Measurements from ENCODE around the gene PKD1L1.
"Not testable (repeated sequence)": the region's sequence is repeated elsewhere in the genome, so short reads cannot be mapped to it uniquely, and the experiment has no call there.

Gene PKD1L1

DNA sequence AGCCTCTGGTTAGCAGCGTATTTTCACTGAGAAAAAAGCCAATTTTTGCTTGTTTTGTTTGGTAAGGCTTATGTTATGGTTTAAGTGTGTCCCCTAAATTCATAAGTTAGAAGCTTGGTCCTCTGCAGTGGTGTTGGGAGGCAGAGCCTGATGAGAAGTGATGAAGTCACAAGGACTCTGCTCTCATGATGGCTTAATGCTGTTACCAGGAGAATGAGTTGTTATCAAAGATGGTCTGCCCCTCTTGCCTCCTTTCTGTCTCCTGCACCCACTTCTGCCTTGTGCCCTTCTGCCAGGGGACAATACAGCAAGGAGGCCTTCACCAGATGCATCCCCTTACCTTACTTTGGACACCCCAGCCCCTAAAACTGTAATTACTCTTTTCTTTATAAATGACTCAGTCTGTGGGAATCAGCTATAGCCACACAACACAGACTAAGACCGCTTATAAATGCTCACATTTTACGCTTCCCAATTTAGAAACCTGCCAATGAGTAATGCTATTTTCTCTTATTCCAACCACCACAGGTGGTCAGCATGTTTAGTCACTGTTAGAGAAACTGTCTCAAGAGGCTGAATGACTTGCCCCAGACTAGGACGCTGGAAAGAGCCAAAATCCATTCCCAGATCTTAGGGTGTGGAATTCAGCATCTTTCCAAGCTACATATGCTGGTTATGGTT lies 6.1 kb upstream of the PKD1L1 start:
- no peak for DNase-seq

DNA sequence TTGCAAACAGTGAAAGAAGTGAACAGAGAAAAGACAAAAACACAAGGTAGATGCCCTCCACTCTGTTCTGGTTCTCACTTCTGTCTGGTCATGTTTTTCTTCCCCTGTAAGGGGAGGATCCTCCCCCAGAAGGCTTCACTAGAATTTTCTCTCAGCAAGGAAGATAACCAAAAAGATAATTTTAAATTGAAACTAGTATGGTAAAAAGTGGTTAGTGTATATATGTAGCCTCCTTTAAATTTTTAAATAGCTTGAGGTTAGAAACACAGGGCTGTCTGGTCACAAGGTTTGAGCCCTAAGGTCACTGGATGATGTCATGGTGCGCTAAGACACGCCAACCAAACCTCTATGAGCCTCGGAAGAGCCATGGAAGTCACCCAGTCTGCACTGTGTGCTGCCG lies 5.6 kb upstream of the PKD1L1 start:
- DNase-seq = no peak

GRCh38 chr7:47952224-47952623 lies 4.0 kb upstream of the PKD1L1 start:
- DNase-seq = no peak

- DNase-seq = no peak
These were observed 3.1 kb upstream of the PKD1L1 start for GRCh38 chr7:47951374-47951773.

DNA sequence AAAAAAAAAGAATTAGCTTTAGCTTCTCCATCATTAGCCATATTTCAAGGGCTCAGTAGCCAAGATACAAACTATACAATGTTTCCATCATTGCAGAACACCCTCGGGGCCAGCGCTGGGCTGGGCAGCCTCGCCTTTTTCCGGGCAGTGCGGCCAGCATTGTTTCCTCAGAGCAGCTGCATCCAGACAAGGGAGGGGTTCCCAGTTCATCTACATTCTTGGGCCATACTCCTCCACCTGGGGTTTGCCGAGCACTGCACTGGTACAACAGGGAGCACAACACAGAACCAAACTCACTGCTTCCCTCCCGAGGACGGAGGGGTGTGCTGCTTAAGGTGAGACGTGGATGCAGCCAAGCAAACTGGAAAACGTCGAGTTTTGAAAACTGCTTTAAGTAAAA lies 2.4 kb upstream of the PKD1L1 start:
- DNase-seq = no peak

- no peak for DNase-seq
These were observed 1.4 kb upstream of the PKD1L1 start for GRCh38 chr7:47949703-47950102.

- DNase-seq = no peak
These were observed 914 bp downstream of the PKD1L1 start for GRCh38 chr7:47947355-47947749.

GRCh38 chr7:47946581-47947354 lies 1.5 kb downstream of the PKD1L1 start:
- no peak for DNase-seq

- no peak for DNase-seq
These were observed 2.8 kb downstream of the PKD1L1 start for GRCh38 chr7:47945261-47946015.

- no peak for DNase-seq
These were observed 3.6 kb downstream of the PKD1L1 start for GRCh38 chr7:47944536-47945260.

DNA sequence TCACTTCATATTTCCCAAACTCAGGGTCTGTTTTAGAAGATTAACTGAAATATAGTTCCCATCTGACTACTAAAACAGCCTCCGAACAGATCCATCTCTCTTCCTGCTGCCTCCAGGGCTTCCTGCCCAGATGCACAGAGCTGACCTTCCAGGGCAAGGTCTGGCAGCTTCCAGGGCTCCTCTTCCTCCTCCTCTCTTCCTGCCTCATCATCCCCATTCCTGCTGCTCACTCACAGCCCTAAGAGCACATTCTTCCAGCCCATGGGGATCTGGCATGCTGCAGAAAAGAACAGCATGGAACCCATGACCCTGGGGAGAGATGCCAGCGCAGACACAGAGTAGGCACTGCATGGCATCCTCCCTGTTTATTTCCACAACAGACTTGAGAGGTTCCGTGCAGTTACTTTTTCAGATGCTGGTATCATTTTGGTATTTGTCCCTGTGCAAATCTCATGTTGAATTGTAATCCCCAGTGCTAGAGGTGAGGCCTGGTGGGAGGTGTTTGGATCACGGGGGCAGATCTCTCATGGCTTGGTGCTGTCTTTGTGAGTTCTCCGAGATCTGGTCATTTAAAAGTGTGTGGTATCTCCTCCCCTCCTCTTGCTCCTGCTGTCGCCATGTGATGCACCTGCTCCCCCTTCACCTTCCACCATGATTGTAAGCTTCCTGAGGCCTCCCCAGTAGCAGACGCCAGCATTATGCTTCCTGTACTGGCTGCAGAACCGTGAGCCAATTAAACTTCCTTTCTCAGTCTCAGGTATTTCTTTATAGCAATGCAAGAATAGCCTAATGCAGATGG lies 4.4 kb downstream of the PKD1L1 start:
- no peak for DNase-seq

DNA sequence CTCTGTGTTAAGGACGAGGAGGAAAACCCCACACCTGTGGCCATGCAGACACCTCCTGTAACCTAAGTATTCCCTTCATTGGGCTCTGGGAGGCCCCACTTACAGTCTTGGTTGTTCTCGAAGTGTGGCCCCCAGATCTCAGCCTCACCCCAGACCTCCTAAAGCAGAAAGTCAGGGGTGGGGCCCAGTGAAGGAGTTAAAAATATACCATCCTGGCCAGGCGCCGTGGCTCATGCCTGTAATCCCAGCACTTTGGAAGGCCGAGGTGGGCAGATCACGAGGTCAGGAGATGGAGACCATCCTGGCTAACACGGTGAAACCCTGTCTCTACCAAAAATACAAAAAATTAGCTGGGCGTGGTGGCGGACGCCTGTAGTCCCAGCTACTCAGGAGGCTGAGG lies 5.6 kb downstream of the PKD1L1 start:
- not testable (repeated sequence) for DNase-seq

- DNase-seq = no peak
These were observed 6.1 kb downstream of the PKD1L1 start for GRCh38 chr7:47942132-47942531.

DNA sequence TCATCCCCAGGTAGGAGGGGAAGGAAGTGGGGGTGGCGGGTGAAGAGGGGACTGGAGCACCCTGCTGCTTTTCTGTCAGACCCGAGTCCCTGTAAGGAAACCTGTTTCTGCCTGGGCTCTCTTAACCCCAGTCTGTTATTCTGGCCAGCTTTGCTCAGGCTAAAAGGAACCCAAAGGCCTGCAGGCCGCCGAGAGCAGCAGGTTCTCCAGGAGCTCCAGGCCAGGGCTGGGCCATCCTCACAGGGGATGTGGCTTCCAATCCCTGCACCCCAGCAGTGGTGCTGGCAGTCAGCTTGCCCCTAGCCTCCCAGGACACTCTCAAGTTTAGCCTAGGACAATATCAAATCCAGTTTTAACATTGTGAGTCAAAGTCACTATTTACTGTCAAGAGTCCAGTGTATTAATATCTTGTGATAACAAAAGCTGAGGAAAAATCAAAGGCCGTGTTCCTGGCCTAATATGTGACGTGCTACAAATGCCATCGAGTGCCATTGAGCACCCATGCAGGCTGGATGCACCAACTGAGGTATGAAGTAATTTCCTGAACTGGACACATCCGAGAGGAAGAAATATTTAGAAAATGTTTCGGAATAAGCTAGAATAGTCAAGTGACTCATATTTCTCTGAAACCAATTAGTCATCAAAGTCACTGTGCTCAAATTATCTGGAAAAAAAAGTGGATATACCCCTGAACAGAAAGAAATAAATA lies 7.0 kb downstream of the PKD1L1 start:
- no peak for DNase-seq

DNA sequence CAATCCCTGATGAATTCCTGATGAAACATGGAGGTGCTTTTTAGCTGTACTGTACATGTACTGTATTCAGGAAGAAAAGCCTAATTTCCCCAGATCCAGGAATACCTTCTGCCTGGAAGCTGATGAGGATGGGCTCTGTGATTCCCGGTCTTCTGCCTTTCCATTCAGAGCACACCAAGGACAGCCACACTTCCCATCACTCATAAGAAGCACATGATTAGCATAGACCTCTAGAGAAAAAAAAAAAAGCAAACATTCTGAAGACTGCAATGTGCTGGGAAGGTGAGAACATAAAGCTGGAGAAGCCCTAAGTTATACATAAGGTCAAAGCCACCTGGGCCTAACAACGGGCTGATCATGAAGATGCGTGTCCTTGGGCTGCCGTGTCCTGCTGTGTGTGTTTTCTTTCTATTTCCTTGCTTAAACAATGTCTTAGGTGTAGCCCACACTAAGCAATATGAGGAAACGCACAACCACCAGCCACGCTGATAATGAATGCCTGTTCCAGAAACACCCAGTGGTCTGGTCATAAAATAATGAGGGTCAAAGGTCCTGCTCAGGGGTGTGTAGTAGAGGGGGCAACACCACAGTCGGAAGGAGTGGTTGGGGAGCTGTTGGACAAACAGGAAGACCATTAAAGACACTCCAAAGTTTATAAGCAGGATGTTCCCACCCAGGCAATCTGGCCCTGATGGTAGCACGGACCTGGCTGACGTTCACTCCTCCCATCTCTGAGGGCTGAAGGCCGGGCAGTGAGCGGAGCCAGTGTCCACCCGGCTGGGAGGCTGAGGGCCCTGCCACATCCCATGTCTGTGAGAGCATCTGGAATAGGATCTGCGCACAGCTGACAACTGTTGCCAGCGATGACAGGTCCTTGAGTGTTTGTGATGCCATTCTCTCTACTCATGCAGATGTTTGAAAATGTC lies 7.9 kb downstream of the PKD1L1 start:
- DNase-seq = no peak

DNA sequence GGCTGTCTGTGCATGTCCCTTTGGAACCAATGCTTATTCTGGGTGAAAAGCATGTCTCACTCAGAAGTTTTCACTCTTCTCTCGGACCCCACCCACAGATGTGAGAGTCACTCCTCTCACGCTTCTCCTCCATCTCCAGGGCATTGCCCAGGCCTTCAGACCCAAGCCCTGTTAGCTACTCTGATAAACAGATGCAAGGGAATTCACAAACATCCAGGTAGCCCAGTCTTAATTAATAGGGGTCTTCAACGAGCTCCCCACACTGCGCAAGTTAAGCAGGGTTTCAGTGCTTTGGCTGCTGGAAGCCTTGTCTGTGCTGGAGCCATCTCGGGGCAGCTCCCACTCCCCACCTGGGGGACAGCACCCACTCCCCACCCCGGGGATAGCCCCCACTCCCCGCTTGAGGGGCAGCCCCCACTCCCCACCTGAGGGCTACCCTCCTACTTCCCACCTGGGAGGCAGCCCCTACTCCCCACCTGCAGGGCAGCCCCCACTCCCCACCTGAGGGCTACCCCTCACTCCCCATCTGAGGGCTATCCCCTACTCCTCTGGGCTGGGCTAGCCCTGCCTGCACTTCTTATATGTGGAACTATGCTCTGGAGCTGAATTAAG lies 8.7 kb downstream of the PKD1L1 start:
- no peak for DNase-seq

- no peak for DNase-seq
These were observed 9.6 kb downstream of the PKD1L1 start for GRCh38 chr7:47938574-47939165.

DNA sequence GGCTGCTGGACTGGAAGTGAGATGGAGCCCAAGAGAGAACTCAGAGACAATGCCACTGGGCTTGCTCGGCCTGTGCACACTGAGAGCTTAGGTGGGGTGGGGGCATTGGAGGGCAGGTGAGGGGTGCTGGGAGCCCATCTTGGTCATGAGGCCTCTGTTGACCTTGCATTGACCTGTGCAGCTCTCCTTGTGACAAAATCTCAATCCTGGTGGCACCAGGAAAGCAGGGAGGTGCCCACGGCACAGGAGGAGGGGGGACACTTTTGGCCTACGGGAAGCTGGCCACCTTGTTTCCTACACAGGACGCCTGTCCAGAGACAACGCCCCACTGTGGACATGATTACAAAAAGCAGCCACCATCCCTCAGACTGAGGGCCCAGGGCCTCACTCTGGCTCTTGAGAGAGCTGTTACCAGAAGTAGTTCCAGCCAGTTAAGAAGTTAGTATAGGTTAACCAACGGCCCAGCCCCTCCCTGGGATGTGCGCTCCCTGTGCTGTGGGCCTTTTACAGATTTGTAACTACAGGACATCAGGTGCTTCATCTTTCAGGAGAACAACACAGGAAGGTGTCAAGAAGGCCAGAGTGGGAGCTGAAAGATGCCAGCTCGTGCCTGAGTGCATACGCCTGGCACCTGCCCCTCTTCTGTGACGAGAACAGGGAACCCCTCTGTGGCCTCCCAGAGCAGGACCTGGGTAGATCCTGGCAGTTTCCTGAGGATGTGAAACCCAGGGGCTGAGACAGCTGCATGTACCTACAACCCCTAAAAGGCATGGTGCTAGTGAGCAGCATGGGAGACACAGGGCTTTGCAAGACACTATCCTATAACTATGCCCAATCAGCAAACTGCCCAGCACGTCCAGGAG lies 10.3 kb downstream of the PKD1L1 start:
- no peak for DNase-seq

All from NCI-H1048 (cell line).